A549 (cell line): Measurements from ENCODE around the gene PTPRD.

Experiments
- HDAC2 ChIP-seq: fragments of 200-600 bp; sonication (generic); IDR thresholded peaks from 2 replicates; pipeline ENCODE4 v1.6.1; 2016
- TF ChIP-seq, protein P1 (sequence below): fragments of >200 bp; sonication (Bioruptor Twin); formaldehyde crosslinking; IDR thresholded peaks from 3 replicates; pipeline ENCODE4 v1.5.1; 2016

DNA sequence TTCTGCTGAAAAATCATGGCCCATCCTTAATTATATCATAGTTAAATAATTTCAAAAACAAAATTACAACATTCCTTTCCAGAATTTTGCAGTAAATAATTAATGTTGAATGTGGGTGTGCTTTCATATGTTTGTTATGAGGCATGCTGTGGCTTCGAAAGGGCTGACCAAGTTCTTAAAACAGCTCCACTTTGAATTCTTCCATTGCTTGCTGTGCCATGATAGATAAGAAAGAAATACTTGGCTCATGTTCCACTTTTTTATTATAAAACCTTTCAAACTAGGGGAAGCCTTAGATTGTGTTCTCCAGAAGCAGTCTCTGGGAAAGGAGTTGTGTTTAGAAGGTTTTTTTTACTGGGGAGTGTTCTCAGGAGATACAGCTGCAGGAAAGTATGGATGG lies 1534.5 kb downstream of the PTPRD start:
- TF ChIP-seq, protein P1, sequence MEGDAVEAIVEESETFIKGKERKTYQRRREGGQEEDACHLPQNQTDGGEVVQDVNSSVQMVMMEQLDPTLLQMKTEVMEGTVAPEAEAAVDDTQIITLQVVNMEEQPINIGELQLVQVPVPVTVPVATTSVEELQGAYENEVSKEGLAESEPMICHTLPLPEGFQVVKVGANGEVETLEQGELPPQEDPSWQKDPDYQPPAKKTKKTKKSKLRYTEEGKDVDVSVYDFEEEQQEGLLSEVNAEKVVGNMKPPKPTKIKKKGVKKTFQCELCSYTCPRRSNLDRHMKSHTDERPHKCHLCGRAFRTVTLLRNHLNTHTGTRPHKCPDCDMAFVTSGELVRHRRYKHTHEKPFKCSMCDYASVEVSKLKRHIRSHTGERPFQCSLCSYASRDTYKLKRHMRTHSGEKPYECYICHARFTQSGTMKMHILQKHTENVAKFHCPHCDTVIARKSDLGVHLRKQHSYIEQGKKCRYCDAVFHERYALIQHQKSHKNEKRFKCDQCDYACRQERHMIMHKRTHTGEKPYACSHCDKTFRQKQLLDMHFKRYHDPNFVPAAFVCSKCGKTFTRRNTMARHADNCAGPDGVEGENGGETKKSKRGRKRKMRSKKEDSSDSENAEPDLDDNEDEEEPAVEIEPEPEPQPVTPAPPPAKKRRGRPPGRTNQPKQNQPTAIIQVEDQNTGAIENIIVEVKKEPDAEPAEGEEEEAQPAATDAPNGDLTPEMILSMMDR, result no peak
- no peak for TF ChIP-seq HDAC2
